GM12872 (cell line): ENCODE data around the gene GDE1.

Experiments
- TF ChIP-seq, protein P1 (sequence below): IDR thresholded peaks from 3 replicates; pipeline ENCODE4 v1.5.1; 2011; ENCODE audit warnings: low read depth, mild to moderate bottlenecking, low read length, moderate library complexity; ENCODE audit not compliant: insufficient read depth

The GDE1 gene

DNA sequence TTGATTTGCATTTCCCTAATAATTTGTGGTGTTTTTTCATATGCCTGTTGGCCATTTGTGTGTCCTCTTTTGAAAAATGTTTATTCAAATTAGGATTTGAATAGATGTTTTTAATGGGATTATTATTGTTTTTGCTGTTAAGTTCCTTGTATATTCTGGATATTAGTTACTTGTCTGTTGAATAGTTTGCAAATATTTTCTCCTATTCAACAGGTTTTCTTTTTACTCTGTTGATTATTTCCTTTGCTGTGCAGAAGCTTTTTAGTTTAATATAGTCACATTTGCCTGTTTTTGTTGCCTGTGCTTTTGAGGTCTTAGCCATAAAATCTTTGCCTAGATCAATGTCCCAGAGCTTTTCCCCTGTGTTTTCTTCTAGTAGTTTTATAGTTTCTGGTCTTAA, 9.6 kb downstream of the GDE1 start:
- TF ChIP-seq, protein P1, sequence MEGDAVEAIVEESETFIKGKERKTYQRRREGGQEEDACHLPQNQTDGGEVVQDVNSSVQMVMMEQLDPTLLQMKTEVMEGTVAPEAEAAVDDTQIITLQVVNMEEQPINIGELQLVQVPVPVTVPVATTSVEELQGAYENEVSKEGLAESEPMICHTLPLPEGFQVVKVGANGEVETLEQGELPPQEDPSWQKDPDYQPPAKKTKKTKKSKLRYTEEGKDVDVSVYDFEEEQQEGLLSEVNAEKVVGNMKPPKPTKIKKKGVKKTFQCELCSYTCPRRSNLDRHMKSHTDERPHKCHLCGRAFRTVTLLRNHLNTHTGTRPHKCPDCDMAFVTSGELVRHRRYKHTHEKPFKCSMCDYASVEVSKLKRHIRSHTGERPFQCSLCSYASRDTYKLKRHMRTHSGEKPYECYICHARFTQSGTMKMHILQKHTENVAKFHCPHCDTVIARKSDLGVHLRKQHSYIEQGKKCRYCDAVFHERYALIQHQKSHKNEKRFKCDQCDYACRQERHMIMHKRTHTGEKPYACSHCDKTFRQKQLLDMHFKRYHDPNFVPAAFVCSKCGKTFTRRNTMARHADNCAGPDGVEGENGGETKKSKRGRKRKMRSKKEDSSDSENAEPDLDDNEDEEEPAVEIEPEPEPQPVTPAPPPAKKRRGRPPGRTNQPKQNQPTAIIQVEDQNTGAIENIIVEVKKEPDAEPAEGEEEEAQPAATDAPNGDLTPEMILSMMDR, result no peak

DNA sequence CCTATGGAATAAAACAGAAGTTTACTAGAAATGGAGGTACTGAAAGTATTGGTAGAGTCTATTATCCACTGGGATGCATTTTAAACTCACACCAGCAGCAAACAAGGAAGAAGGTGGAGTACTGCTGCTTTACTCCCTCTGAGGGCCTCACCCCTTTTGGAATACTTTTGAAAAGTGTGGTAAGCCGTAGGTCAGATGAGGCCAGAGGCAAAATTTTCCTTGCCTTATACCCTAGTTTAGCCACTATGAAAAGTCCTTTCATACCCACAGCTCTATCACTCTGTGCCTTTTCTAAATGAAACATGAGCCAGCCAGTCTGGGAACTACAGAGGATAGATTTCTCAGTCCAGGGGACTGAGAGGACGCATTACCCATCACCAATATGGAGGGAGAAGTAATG, 14.0 kb downstream of the GDE1 start:
- TF ChIP-seq, protein P1, result no peak

DNA sequence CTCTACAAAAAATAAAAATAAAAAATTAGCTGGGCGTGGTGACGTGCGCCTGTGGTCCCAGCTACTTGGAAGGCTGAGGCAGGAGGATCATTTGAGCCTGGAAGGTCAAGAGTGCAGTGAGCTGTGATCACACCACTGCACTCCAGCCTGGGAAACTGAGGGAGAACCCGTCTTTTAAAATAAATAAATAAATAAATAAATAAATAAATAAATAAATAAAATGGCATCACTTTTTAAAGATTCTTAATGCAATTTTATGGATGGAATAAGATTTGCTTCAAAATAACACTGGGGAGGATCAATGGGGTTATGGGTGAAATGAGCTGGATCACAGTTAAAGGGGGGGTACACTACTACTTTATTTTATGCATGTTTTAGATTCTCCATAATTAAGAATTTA, 14.9 kb downstream of the GDE1 start:
- TF ChIP-seq, protein P1, result no peak

DNA sequence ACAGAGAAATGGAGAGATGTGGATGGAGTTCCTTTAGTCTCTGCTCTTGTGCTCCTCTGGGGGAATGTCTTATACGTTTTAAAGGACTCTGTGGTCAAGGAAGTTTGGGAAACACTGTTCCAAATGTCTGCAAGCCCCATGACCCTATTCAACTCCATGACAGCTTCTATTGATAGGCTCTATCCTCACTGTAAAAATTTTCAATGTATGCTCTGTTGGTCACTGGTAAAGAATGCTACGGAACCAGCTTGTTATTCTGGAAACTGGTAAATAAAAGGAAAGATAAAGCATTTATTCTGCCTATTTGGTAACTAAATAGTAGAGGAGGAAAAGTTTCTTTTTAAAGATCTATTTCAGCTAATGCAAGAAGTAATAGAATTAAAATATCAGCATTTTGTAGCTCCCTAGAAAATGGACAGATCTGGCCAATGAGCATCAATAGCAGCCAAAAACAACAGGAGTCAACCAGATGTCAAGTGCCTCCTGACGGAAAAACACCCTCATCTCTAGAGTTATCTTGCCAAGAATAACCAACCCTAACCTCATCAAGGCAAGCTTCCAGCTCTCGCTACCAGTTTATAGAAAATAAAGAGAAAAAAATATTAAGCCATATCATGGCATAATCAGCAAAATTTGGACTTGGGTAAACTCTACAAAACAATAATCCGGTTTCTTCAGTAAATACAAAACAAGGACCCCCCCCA, 16.1 kb downstream of the GDE1 start:
- TF ChIP-seq, protein P1, result no peak

DNA sequence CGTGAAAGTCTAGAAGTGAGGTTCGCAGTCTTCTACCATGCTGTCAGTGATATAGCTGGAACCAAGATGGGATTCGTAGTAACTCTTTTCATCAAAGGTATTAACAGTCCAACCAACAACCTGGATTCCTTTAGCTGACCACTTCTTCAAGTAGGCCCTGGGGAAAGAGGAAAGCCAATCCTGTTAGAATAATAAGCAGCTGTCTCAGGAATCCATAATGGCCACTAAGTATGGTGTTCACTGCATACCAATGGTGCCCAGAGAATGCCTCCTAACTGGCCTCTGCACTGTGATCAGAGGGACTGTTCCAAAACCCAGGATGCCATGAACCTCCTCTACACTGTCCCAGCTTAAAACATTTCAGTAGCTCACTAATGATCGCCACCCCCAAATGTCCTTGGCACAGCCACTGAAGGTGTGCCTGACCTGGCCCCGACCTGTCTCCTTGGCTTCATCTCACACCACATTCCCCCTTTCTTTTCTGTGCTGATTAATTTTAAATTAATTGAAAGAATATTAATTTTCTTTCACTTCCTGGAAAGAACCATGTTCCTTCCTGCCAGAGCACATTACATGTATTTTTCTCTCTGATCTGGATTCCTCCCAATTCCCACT, 18.3 kb downstream of the GDE1 start:
- TF ChIP-seq, protein P1, result no peak

DNA sequence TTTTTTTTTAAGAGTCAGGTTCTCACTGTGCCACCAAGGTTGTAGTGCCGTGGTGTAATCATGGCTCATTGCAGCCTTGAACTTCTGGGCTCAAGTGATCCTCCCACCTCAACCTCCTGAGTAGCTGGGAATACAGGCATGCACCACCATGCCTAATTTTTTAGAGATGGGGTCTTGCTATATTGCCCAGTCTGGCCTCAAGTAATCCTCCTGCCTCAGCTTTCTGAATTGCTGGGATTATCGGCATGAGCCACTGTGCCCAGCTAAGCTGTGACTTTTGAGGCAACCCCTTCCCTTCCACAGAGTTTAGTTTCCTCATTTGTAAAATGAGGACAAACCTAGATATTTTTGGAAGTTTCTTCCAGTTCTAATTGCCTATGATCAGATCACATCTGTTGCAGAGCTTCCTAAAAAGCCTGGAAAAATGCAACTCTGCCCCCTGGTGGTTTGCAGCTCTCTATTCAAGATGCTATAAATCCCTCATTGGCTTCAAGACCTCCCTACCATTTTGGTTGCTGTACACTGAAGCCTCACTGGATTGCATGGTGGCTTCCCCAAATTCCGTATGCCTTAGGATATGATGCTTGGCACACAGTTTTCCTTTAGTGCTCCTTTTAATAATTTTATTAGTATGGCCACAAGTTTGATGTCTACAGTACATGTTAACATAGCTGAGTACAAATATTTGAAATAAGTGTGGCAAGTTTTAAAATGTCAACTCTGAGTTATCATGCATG, 19.3 kb downstream of the GDE1 start:
- TF ChIP-seq, protein P1, result peak; percentile 74

DNA sequence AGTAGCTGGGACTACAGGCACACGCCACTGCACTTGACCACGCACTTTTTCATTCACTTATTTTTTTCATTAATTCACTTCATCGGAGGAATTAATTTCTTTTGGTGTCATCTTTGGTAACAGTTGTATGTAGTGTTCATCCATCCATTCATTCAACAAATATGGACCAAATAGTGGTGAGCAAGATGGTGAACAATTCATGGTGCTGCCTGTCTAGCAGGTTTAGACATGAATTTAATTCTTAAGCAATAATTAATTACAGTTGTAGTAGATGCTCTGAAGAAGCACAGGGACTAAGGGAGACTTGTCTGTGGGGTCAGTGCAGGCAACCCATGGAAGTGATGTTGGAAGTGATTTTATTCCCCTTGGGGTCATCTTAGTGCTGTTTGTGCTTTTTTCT, 22.4 kb downstream of the GDE1 start:
- TF ChIP-seq, protein P1, result no peak
